Endothelial cell (in vitro differentiated cells): ENCODE measurements around the gene LRP4. TPM values are rescaled to one million over a fixed set of nuclear protein-coding genes. Genes with fewer than 3 reads are reported as not detected.

Experiments
- DNase-seq: peaks from one replicate; pipeline ENCODE4 v3.0.0; 2021; ENCODE audit warnings: low spot score
- H3K27ac Mint-ChIP-seq: one replicate; pipeline ENCODE4 v1.8.0; 2021; ENCODE audit warnings: mixed read lengths, inconsistent platforms; ENCODE audit not compliant: unreplicated experiment
- H3K27me3 Mint-ChIP-seq: one replicate; pipeline ENCODE4 v1.8.0; 2021; ENCODE audit warnings: mild to moderate bottlenecking, moderate library complexity, mixed read lengths, inconsistent platforms; ENCODE audit not compliant: unreplicated experiment
- H3K36me3 Mint-ChIP-seq: one replicate; pipeline ENCODE4 v1.8.0; 2021; ENCODE audit warnings: mild to moderate bottlenecking, low read depth, mixed read lengths, inconsistent platforms; ENCODE audit not compliant: unreplicated experiment
- H3K4me1 Mint-ChIP-seq: one replicate; pipeline ENCODE4 v1.8.0; 2021; ENCODE audit warnings: mild to moderate bottlenecking, mixed read lengths, inconsistent platforms; ENCODE audit not compliant: unreplicated experiment
- H3K4me3 Mint-ChIP-seq: one replicate; pipeline ENCODE4 v1.8.0; 2021; ENCODE audit warnings: mild to moderate bottlenecking, mixed read lengths, inconsistent platforms; ENCODE audit not compliant: unreplicated experiment
- H3K9me3 Mint-ChIP-seq: one replicate; pipeline ENCODE4 v1.8.0; 2021; ENCODE audit warnings: mixed read lengths, inconsistent platforms; ENCODE audit not compliant: unreplicated experiment
- total RNA-seq: library from RNA; stranded (reverse); fragmentation: NEBNext Ultra II Directional; extraction: Animal tissue kit (Norgen Biotek cat#: 25700); gene quantifications from one replicate; pipeline ENCODE4 v1.2.1, GENCODE V29; 2021; ENCODE audit not compliant: unreplicated experiment
- TF ChIP-seq, protein P1 (sequence below): fragments of 200-600 bp; sonication (generic); IDR thresholded peaks from one replicate; pipeline ENCODE4 v1.5.0; 2021; ENCODE audit warnings: antibody characterized with exemption; ENCODE audit not compliant: unreplicated experiment

The LRP4 gene
- total RNA-seq, 1 donor from 2014 or later: 21.8 TPM

DNA sequence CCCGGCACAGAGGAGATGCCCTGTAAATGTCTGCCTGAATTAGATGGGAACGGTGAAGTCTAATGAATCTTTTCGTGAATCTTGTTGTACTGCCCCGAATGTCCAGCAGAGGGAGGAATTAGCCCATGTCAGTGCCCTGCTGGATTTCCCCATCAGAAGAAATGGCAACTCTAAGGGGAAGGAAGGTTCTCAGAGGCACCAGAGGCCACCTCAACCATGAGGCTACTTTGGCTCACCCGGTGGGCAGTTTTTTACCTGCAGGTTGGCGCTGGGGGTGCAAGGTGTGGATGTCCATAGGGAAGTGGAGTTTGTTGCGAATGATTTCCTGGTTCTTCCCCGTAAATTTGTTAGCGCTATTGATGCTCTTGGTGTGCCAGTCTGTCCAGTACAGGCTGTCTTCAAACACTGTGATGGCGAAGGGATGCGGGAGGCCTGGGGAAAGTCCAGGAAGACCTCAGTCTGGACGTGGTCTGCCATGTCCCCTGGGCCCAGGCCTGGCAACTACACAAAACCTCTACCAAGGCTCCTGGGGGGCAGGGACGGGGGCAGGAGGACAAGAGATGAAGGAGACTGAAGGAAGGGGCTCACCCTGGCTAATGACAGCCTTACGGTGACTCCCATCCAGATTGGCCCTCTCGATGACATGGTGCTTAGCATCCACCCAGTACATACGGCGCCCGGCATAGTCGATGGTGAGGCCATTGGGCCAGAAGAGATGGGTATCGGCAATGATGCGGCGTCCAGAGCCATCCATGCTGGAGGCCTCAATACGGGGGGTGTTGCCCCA, 28.5 kb downstream of the LRP4 start:
- Mint-ChIP-seq H3K4me1 (peaks cover 4% of the 10 kb centered on the region), H3K27me3 (peaks cover 4% of the 10 kb centered on the region), H3K36me3 (peaks cover 21% of the 10 kb centered on the region), H3K9me3 (no peaks in the 10 kb centered on the region), H3K27ac (no peak overlapping the region), H3K4me3 (peak overlapping the region; percentile 23)
- DNase-seq: peak; percentile 79
- TF ChIP-seq, protein P1, sequence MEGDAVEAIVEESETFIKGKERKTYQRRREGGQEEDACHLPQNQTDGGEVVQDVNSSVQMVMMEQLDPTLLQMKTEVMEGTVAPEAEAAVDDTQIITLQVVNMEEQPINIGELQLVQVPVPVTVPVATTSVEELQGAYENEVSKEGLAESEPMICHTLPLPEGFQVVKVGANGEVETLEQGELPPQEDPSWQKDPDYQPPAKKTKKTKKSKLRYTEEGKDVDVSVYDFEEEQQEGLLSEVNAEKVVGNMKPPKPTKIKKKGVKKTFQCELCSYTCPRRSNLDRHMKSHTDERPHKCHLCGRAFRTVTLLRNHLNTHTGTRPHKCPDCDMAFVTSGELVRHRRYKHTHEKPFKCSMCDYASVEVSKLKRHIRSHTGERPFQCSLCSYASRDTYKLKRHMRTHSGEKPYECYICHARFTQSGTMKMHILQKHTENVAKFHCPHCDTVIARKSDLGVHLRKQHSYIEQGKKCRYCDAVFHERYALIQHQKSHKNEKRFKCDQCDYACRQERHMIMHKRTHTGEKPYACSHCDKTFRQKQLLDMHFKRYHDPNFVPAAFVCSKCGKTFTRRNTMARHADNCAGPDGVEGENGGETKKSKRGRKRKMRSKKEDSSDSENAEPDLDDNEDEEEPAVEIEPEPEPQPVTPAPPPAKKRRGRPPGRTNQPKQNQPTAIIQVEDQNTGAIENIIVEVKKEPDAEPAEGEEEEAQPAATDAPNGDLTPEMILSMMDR: peak; percentile 88

DNA sequence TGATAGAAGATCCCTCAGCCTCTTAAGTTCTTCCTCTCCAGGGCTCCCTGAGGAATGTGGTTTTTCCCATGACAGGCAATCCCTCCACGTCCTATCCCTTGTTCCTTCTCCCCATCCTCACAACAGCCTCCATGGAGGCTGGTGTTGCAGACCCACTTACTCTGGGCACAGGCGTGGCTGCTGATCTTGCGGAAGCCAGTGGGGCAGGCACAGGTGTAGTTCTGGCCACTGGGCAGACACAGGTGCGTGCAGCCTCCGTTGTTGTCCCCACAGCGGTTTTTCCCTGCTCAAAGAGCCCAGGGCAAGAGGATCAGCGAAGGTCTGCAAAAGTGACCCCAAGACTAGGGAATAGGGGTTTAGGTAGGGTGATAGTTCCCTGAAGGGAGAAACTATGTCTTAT, 29.1 kb downstream of the LRP4 start:
- H3K36me3 Mint-ChIP-seq: peaks cover 17% of the 10 kb centered on the region
- peak overlapping the region; percentile 8 for H3K4me3 Mint-ChIP-seq
- no peaks in the 10 kb centered on the region for H3K9me3 Mint-ChIP-seq
- H3K27ac Mint-ChIP-seq: no peak overlapping the region
- peaks cover 4% of the 10 kb centered on the region for H3K4me1 Mint-ChIP-seq
- DNase-seq: no peak
- H3K27me3 Mint-ChIP-seq: peaks cover 4% of the 10 kb centered on the region
- TF ChIP-seq, protein P1: no peak

DNA sequence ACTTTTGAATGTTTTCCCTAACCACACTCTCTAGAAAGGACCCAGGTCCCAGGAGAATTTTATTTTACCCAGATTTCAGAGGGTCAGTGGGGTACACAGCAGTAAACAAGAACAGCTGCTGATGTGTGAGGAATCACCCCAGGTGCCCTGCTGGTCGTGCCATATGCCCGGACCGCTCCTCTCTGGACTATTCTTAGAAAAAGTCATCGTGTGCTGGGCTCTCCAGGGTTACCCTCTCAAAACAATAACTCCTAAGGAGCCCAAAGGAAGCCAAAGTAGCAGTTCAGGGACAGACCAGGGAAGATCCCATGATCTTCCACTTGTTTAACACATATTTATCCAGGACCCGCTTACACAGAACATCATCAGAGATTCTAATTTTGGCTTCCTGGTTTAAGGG, 29.7 kb downstream of the LRP4 start:
- no peak overlapping the region for H3K4me3 Mint-ChIP-seq
- no peaks in the 10 kb centered on the region for H3K9me3 Mint-ChIP-seq
- H3K4me1 Mint-ChIP-seq: peaks cover 4% of the 10 kb centered on the region
- TF ChIP-seq, protein P1: no peak
- peaks cover 4% of the 10 kb centered on the region for H3K27me3 Mint-ChIP-seq
- H3K27ac Mint-ChIP-seq: no peak overlapping the region
- H3K36me3 Mint-ChIP-seq: peaks cover 22% of the 10 kb centered on the region
- DNase-seq: no peak

DNA sequence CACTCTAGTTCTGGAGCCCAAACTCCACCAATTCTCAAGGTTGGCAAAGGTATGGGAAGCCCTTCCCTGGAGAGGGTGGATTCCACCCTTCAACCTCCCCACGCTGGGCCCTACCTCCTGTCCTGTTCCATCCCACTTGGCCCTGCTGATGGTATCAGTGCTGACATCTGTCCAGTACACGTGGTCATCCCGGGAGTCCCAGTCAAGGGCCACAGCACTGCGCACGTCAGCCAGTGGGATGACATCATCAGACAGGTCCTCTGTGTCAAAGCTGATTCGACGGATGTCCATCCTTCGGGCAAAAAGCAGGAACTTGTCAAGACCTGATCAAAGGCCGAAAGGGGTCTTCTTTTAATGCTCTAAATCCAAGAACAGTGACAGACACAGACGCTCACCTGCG, 32.1 kb downstream of the LRP4 start:
- Mint-ChIP-seq H3K9me3 (no peaks in the 10 kb centered on the region), H3K27me3 (peaks cover 3% of the 10 kb centered on the region), H3K36me3 (peaks cover 33% of the 10 kb centered on the region), H3K4me1 (peaks cover 8% of the 10 kb centered on the region), H3K4me3 (no peak overlapping the region), H3K27ac (no peak overlapping the region)
- TF ChIP-seq, protein P1: no peak
- DNase-seq: no peak

DNA sequence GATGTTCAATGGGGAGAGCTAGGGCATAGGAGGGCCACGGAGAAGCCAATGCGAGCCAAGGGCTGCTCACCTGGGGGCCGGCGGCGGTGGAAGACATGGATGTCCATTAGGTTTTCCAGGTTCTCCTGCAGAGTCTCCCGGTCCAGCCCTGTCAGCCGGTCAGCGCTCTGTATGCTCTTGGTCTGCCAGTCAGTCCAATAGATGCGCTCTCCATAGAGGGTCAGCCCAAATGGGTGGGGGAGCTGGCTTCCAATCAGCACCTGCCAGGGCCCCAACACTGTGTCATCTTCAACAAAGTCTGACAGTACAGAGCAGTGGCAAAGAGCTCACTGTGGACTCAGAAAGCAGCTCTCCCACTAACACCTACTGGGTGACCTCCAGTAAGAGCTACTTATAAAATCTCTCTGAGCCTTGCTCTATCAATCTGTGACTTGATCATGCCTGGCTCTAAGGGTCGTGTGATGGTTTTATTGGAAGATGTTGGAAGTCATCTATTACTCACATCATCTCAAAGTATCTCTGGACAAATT, 39.2 kb downstream of the LRP4 start:
- Mint-ChIP-seq H3K36me3 (peaks cover 47% of the 10 kb centered on the region), H3K9me3 (no peaks in the 10 kb centered on the region), H3K4me1 (peaks cover 5% of the 10 kb centered on the region), H3K27ac (no peak overlapping the region), H3K4me3 (no peak overlapping the region), H3K27me3 (no peaks in the 10 kb centered on the region)
- TF ChIP-seq, protein P1: no peak
- no peak for DNase-seq
